GM12892 (cell line): ENCODE data around the gene CCL22.

Source experiments
- POLR2A ChIP-seq: IDR thresholded peaks from 2 replicates; pipeline ENCODE4 v1.6.1; 2011; ENCODE audit warnings: low read depth, low read length, control low read depth
- POLR2AphosphoS5 ChIP-seq: IDR thresholded peaks from 2 replicates; pipeline ENCODE4 v1.6.1; 2011; ENCODE audit warnings: low read depth, low read length, control low read depth

- TF ChIP-seq POLR2A (no peak), POLR2AphosphoS5 (no peak)
These were observed 18.7 kb downstream of the CCL22 start for GRCh38 chr16:57377080-57377841.
